Measurements from ENCODE around the gene THBS2.
A peak's percentile ranks its signal among the peaks of the same experiment; 100 is the strongest.
"Not testable (repeated sequence)": the region's sequence is repeated elsewhere in the genome, so short reads cannot be mapped to it uniquely, and the experiment has no call there.

The THBS2 gene

GRCh38 chr6:169210611-169211010 lies 43.0 kb downstream of the THBS2 start:
- DNase-seq (ENCODE audit: low spot score), result no peak

DNA sequence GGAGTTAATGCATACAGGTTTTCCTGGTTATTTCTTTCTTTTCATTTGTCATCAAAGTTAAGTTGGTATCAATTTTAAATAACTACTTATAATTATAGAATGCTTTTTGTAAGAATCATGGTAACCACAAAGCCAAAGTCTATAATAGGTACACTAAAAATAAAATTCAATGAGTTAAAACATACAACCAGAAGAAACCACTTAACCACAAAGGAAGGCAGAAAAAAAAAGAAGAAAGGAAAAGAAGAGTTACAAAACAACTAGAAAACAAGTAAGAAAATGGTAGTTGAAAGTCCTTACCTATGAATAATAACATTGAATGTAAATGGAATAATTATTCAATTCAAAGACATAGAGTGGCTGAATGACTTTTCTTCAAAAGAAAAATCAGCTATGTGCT lies 45.6 kb downstream of the THBS2 start:
- DNase-seq (ENCODE audit: low spot score), result no peak

DNA sequence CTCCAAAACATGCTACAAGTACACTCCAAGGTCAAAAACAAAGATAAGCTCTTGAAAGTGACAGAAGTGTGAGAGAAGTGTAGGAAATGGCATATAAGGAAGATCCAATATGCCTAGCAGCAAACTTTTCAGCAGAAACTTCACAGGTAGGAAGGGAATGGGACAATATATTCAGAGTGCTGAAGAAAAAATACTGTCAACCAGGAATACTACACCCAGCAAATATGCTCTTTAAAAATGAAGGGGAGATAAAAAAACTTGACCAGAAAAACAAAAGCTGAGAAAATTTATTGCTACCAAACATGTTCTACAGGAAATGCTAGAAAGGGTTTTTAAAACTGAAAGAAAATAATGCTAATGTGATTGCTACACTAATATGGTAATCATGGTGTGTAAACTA lies 46.2 kb downstream of the THBS2 start:
- no peak for DNase-seq (ENCODE audit: low spot score)

- DNase-seq (ENCODE audit: low spot score), result peak; percentile 75
Measured at GRCh38 chr6:169205176-169206160, 48.2 kb downstream of the THBS2 start.

DNA sequence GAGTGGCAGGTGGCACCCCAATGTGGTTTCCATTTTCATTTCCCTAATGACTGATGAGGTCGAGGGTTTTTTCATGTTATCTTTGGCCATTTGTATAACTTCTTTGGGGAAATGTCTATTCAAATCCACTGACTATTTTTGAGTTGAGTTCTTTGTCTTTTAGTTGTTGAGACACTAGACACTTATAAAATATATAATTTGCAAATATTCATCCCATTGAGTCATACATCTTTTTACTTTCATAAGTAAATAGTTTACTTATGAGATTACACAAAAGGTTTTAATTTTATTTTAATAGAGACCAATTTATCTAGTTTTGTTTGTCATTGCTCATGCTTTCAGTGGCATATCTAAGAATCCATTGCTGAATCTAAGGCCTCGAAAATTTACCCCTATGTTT lies 49.5 kb downstream of the THBS2 start:
- DNase-seq (ENCODE audit: low spot score), result no peak

DNA sequence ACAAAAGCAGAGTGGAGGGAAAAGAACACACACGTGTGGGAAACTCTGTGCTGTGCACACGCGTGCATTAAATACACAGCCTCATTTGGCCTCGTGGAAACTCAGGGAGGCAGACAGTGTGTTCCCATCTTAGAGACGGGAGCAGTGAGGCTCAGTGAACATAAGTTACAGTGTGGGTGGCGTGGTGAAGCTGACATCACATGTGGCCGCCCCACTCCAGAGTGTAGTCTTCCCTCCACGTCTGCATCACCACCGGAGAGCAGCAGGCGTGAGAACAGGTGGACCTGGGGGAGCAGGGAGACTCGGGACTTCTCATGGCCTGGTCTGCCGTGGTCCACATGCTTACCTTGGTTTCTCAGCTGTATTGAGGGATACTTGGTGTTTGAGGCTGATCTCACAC lies 51.7 kb downstream of the THBS2 start:
- DNase-seq (ENCODE audit: low spot score), result no peak

DNA sequence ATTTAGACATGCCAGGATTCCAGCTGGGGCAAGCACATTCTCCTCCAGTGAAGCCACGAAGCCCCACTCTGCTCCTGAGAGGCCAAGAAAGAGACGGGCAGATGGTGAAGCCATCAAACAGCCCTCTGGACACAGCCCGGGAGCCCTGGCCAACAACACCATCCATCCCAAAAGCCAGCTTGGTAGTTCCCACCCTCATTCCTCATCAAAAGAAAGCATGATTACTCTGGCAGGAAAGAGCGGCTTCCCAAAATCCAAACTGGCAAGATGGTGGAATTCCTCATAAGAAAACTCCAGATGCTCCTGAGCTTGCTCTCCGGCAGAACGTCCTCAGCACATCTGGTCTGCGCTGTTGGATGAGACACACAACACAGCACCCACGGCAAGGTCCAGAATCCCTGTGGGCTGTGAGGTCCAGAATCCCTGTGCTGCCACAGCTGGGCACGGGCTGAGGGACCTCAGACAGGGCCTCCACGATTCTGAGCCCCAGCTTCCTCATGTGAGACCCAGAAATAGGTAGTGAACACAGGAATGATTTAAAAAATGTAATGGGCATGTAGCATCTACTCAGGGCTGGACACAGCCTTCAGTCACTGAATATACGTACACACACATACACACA lies 52.6 kb downstream of the THBS2 start:
- no peak for DNase-seq (ENCODE audit: low spot score)

GRCh38 chr6:169199625-169200335 lies 53.9 kb downstream of the THBS2 start:
- DNase-seq (ENCODE audit: low spot score), result no peak

DNA sequence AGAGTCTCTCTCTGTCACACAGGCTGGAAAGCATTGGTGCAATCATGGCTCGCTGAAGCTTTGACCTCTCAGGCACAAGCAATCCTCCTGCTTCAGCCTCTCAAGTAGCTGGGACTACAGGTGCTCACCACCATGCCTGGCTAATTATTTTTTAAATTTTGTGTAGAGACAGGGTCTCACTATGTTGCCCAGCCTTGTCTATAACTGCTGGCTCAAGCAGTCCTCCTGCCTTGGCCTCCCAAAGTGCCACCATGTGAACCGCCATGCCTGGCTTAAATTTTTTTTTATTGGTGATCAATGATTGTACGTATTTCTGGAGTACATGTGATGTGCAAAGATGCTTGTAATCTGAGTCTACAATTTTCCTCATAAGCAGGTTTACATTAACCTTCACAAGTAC lies 54.8 kb downstream of the THBS2 start:
- no peak for DNase-seq (ENCODE audit: low spot score)

DNA sequence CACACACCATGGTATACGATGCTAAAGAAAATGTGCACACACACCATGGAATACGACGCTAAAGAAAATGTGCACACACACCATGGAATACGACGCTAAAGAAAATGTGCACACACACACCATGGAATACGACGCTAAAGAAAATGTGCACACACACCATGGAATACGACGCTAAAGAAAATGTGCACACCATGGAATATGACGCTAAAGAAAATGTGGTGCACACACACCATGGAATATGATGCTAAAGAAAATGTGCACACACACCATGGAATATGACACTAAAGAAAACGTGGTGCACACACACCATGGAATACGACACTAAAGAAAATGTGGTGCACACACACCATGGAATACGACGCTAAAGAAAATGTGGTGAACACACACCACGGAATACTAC lies 55.7 kb downstream of the THBS2 start:
- not testable (repeated sequence) for DNase-seq (ENCODE audit: low spot score)

- DNase-seq (ENCODE audit: low spot score), result not testable (repeated sequence)
Measured at GRCh38 chr6:169196279-169196678, 57.4 kb downstream of the THBS2 start.

DNA sequence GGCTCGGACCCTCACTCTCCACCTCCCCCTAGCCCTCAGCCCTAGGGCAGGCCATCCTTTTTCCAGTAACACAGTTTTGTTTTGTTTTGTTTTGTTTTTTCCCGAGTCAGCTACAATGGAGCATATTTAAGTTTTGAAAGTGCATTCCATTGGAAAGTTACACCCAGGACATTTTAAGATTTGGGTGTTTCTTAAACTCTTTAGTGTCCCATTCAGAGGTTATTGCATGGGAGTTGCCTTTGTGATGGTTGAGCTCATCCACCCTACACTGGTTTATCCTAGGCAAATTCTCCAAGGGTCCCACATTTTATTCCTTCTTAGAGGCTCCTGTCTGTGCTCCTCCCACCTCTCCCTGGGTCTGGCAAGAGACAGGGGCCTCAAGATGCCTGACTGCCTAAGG lies 58.9 kb downstream of the THBS2 start:
- peak; percentile 37 for DNase-seq (ENCODE audit: low spot score)

DNA sequence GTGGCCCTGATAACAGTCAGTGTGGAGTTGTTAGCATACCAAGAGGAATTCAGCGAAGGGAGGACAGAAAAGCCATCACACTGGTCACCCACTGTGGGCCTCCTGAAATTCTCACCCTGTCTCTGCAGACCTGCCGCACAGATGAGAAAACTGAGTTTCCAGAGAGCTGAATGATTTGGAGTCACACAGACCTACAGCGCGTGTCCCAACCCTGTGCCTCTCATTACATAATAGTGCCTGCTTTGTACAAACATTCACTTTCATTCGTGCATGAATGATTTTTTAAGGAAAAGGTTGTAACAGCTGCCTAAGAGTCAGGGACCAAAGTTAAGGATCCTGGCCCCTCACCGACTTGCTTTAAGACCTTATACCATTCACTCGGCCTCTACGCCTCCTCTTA lies 62.7 kb downstream of the THBS2 start:
- DNase-seq (ENCODE audit: low spot score), result no peak

DNA sequence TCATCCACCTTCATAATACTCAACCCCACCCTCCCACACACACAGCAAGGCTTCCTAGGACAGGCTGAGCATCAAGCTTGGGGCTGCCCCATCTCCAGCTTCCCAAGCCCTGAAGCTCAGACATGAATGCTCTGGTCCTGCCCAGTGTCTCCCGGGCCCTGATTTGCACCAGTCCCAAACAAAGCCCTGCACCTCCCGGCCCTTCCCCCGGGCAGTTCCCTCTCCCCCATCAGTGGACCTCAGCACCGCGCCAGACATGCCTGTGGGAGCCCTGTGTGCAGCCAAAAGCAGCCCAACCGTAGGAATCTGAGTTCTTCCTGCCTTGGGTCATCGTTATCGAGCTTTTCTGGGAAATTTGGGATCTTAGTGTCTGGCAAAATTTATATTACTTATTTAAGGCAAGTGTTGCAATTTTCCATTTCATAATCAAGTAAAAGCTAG lies 63.5 kb downstream of the THBS2 start:
- DNase-seq (ENCODE audit: low spot score), result peak; percentile 96

- DNase-seq (ENCODE audit: low spot score), result peak; percentile 45
Measured at GRCh38 chr6:169189686-169190085, 64.0 kb downstream of the THBS2 start.

- DNase-seq (ENCODE audit: low spot score), result no peak
Measured at GRCh38 chr6:169189182-169189581, 64.5 kb downstream of the THBS2 start.

DNA sequence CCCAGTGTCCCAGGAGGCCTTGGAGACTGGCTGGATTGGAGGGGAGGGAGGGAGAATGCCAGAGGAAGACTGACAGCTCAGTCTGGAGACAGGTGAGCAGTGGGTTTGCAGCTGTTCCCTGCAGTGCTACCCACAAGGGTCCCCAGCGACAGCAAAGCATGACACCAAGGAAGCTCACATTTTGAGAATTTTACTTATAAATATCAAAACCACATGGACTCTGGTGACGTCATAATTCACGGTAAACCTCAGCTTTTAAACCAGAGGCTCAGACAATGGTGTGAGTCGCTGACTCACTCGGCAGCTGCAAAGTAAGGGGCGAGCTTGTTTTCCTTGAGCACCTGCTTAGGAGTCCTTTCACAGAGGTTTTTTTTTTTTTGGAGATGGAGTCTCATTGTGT lies 65.2 kb downstream of the THBS2 start:
- peak; percentile 54 for DNase-seq (ENCODE audit: low spot score)

GRCh38 chr6:169188051-169188470 lies 65.6 kb downstream of the THBS2 start:
- no peak for DNase-seq (ENCODE audit: low spot score)

GRCh38 chr6:169186496-169187169 lies 67.0 kb downstream of the THBS2 start:
- no peak for DNase-seq (ENCODE audit: low spot score)

- no peak for DNase-seq (ENCODE audit: low spot score)
Measured at GRCh38 chr6:169185692-169186485, 67.8 kb downstream of the THBS2 start.

- DNase-seq (ENCODE audit: low spot score), result no peak
Measured at GRCh38 chr6:169185011-169185521, 68.6 kb downstream of the THBS2 start.

Measured in GM03348 (cell line).